Endothelial cell of umbilical vein (primary cell): ENCODE measurements around the gene ADCY7. TPM values are rescaled to one million over a fixed set of nuclear protein-coding genes. Genes with fewer than 3 reads are reported as not detected.

Experiments
- BruUV-seq: library from RNA; stranded (reverse); fragments of 400-500 nt; replicated peaks from 2 replicates; lab custom pipeline; 2021; lab: Mats Ljungman, UMichigan
- CTCF ChIA-PET: fragments of 300-600, 350-600 bp; sonication (Branson Sonifier 250); formaldehyde crosslinking; loops from one replicate; lab custom pipeline; 2021; ENCODE audit warnings: antibody characterized with exemption, inconsistent platforms; lab: Charles Lee
- POLR2A ChIA-PET: fragments of 300-600, 350-600 bp; sonication (Branson Sonifier 250); formaldehyde crosslinking; loops from one replicate; lab custom pipeline; 2021; ENCODE audit warnings: antibody characterized with exemption, inconsistent platforms; lab: Charles Lee
- DNase-seq: peaks from one replicate; pipeline ENCODE4 v3.0.0-alpha.2; 2011; ENCODE audit warnings: low read depth, low spot score
- FAIRE-seq: peaks from 2 replicates; lab custom pipeline; 2011; peaks lifted over from hg19 to GRCh38; lab: Jason Lieb, UNC
- H2AFZ ChIP-seq: 2 replicates; pipeline ENCODE4 v1.6.0; 2012; ENCODE audit warnings: low read depth, low read length, control low read depth, inconsistent platforms
- H3K27ac ChIP-seq: 2 replicates; pipeline ENCODE4 v1.5.1; 2011; ENCODE audit warnings: low read depth, mild to moderate bottlenecking, control low read depth, low read length, moderate library complexity; ENCODE audit not compliant: insufficient read depth
- H3K27me3 ChIP-seq, 2 experiments: 2 replicates each; pipeline versions ENCODE4 v1.6.0 to v1.6.1; 2011; ENCODE audit warnings: low read length in 2 of 2, mixed read lengths in 1 of 2; ENCODE audit not compliant: control insufficient read depth in 2 of 2, insufficient read depth in 2 of 2
- H3K36me3 ChIP-seq, 2 experiments: 2 replicates in 1 of 2; 3 replicates in 1 of 2; pipeline ENCODE4 v1.5.1; 2011; ENCODE audit warnings: low read length in 2 of 2, mild to moderate bottlenecking in 1 of 2, moderate library complexity in 1 of 2; ENCODE audit not compliant: control insufficient read depth in 2 of 2, insufficient read depth in 2 of 2; ENCODE audit errors: extremely low read depth in 1 of 2
- H3K4me1 ChIP-seq: 3 replicates; pipeline ENCODE4 v1.5.1; 2011; ENCODE audit warnings: mild to moderate bottlenecking, low read length; ENCODE audit not compliant: control insufficient read depth, insufficient read depth; ENCODE audit errors: extremely low read depth
- H3K4me2 ChIP-seq: 2 replicates; pipeline ENCODE4 v1.6.1; 2011; ENCODE audit warnings: low read length, control low read depth, mixed read lengths; ENCODE audit not compliant: insufficient read depth
- H3K4me3 ChIP-seq, 3 experiments: fragments of 200-600 bp in 1 of 3; sonication (generic), shearing (Covaris generic) in 1 of 3; replicated peaks in 1 of 3; 2 replicates each; pipeline ENCODE4 v1.5.1; 2011 to 2016; ENCODE audit warnings: control low read depth in 3 of 3, low read length in 3 of 3, mild to moderate bottlenecking in 2 of 3, inconsistent platforms in 1 of 3, low read depth in 1 of 3, moderate library complexity in 1 of 3; ENCODE audit not compliant: insufficient read depth in 1 of 3
- H3K79me2 ChIP-seq: 2 replicates; pipeline ENCODE4 v1.6.0; 2012; ENCODE audit warnings: low read length, inconsistent platforms; ENCODE audit not compliant: control insufficient read depth, insufficient read depth
- H3K9ac ChIP-seq: replicated peaks from 2 replicates; pipeline ENCODE3; 2011; ENCODE audit warnings: low read length, control low read depth; ENCODE audit not compliant: insufficient read depth; ENCODE audit errors: extremely low read depth
- H3K9me1 ChIP-seq: replicated peaks from 3 replicates; pipeline ENCODE4 v1.6.0; 2011; ENCODE audit warnings: mild to moderate bottlenecking, low read length; ENCODE audit not compliant: control insufficient read depth, insufficient read depth; ENCODE audit errors: extremely low read depth
- H3K9me3 ChIP-seq: replicated peaks from 2 replicates; pipeline ENCODE4 v1.5.1; 2012; ENCODE audit warnings: low read length, inconsistent platforms; ENCODE audit not compliant: control insufficient read depth, insufficient read depth
- H4K20me1 ChIP-seq: replicated peaks from 2 replicates; pipeline ENCODE3; 2011; ENCODE audit warnings: mild to moderate bottlenecking, low read length; ENCODE audit not compliant: control insufficient read depth, insufficient read depth; ENCODE audit errors: extremely low read depth
- EZH2 ChIP-seq: IDR thresholded peaks from 2 replicates; pipeline ENCODE4 v1.6.1; 2012; ENCODE audit warnings: borderline replicate concordance, low read depth, mild to moderate bottlenecking, moderate library complexity, low read length, inconsistent platforms; ENCODE audit not compliant: severe bottlenecking
- FOS ChIP-seq: IDR thresholded peaks from 2 replicates; pipeline ENCODE4 v1.6.1; 2011; ENCODE audit warnings: mild to moderate bottlenecking, low read length, moderate library complexity, borderline replicate concordance; ENCODE audit not compliant: insufficient read depth
- GATA2 ChIP-seq: IDR thresholded peaks from 2 replicates; pipeline ENCODE4 v1.7.0; 2011; ENCODE audit warnings: low read depth, mild to moderate bottlenecking, moderate library complexity, mixed read lengths, low read length; ENCODE audit not compliant: insufficient read length, insufficient read depth
- JUN ChIP-seq: IDR thresholded peaks from 2 replicates; pipeline ENCODE4 v1.6.1; 2011; ENCODE audit warnings: borderline replicate concordance, low read depth; ENCODE audit not compliant: insufficient read length, insufficient read depth
- MYC ChIP-seq: IDR thresholded peaks from one replicate; pipeline ENCODE4 v1.6.1; 2011; ENCODE audit warnings: mild to moderate bottlenecking, low read depth, low read length
- POLR2A ChIP-seq: IDR thresholded peaks from 2 replicates; pipeline ENCODE4 v1.6.1; 2012; ENCODE audit warnings: low read depth, mild to moderate bottlenecking, control low read depth, low read length
- POLR2AphosphoS5 ChIP-seq: IDR thresholded peaks from 2 replicates; pipeline ENCODE4 v1.6.1; 2012; ENCODE audit warnings: low read depth, mild to moderate bottlenecking, control low read depth, low read length, moderate library complexity; ENCODE audit not compliant: insufficient read depth
- dilution Hi-C: fragments of 300-500 bp; cut with MboI; formaldehyde crosslinking; loops from one replicate; pipeline ENCODE4 v1.15.0; 2019; ENCODE audit warnings: low sequenced_read_pairs; ENCODE audit not compliant: extremely low pct_ligation_motif_present
- intact Hi-C: fragments of 100-400 bp; cut with micrococcal nuclease; formaldehyde crosslinking; loops from one replicate; pipeline ENCODE4 v1.10.0; 2022
- polyA plus RNA-seq, 4 experiments: library from polyadenylated mRNA; depleted of rRNA in 3 of 4; stranded (reverse) in 3 of 4; unstranded in 1 of 4; fragments of >200 nt; gene quantifications; 2 replicates each; pipeline versions ENCODE4 v1.2.1 to v1.2.3, GENCODE V29; 2011 to 2012; ENCODE audit warnings: missing spikeins in 1 of 4
- total RNA-seq: library from RNA; stranded (reverse); gene quantifications from 2 replicates; pipeline ENCODE4 v1.2.3, GENCODE V29; 2021
- TF ChIP-seq, protein P1 (sequence below), 2 donors: IDR thresholded peaks; 1 replicate in 1 of 2; 2 replicates in 1 of 2; pipeline ENCODE4 v1.5.1; 2011; ENCODE audit warnings: low read length in 2 of 2, mild to moderate bottlenecking in 2 of 2, moderate library complexity in 2 of 2, control low read depth in 1 of 2, inconsistent platforms in 1 of 2, low read depth in 1 of 2; ENCODE audit not compliant: insufficient read depth in 1 of 2; ENCODE audit errors: extremely low read depth in 1 of 2
- TF ChIP-seq, protein P2 (sequence below): IDR thresholded peaks from 2 replicates; pipeline ENCODE4 v1.6.1; 2011; ENCODE audit not compliant: insufficient read depth, insufficient read length

ADCY7 gene
- total and polyA plus RNA-seq, 2 donors (not counting 3 experiments of a cell fraction or from before 2014, with no cell fraction given): 3.5 to 9.3 TPM

GRCh38 chr16:50247123-50247905 lies 19.0 kb upstream of the ADCY7 start:
- H3K4me1 ChIP-seq: peaks cover 9% of the 10 kb centered on the region
- H3K36me3 ChIP-seq: no peaks in the 10 kb centered on the region
- DNase-seq (no peak), FAIRE-seq (no peak)
- H3K9me1 ChIP-seq: no peaks in the 10 kb centered on the region
- no peaks in the 10 kb centered on the region for H4K20me1 ChIP-seq
- intact Hi-C loops (loop anchor here (2.0 kb wide), 1 partner anchor 65 kb away; no protein-coding TSS in a partner anchor), dilution Hi-C loops (no loop called here)
- H3K79me2 ChIP-seq: no peaks in the 10 kb centered on the region
- H3K4me2 ChIP-seq: no peak overlapping the region
- H3K27me3 ChIP-seq: peaks cover 0 to 2% of the 10 kb centered on the region in 2 experiments
- peak overlapping the region; percentile 91 for H2AFZ ChIP-seq
- BruUV-seq: no TSS peak
- H3K9ac ChIP-seq: no peak overlapping the region
- no peak overlapping the region for H3K4me3 ChIP-seq
- TF ChIP-seq, protein P1, sequence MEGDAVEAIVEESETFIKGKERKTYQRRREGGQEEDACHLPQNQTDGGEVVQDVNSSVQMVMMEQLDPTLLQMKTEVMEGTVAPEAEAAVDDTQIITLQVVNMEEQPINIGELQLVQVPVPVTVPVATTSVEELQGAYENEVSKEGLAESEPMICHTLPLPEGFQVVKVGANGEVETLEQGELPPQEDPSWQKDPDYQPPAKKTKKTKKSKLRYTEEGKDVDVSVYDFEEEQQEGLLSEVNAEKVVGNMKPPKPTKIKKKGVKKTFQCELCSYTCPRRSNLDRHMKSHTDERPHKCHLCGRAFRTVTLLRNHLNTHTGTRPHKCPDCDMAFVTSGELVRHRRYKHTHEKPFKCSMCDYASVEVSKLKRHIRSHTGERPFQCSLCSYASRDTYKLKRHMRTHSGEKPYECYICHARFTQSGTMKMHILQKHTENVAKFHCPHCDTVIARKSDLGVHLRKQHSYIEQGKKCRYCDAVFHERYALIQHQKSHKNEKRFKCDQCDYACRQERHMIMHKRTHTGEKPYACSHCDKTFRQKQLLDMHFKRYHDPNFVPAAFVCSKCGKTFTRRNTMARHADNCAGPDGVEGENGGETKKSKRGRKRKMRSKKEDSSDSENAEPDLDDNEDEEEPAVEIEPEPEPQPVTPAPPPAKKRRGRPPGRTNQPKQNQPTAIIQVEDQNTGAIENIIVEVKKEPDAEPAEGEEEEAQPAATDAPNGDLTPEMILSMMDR (IDR thresholded peaks at IDR 0.05; ENCODE audit: extremely low read depth in 1 of 2, insufficient read depth in 1 of 2, low read depth in 1 of 2, low read length in 2 of 2): no peak
- TF ChIP-seq POLR2AphosphoS5 (no peak), EZH2 (no peak), POLR2A (no peak), FOS (no peak), GATA2 (no peak), JUN (no peak), MYC (no peak)
- TF ChIP-seq, protein P2, sequence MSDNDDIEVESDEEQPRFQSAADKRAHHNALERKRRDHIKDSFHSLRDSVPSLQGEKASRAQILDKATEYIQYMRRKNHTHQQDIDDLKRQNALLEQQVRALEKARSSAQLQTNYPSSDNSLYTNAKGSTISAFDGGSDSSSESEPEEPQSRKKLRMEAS: no peak
- ChIA-PET POLR2A (no interaction called here), CTCF (interaction anchor here (1.0 to 1.8 kb wide), 2 partner anchors 108 to 109 kb away, joined by 4 read pairs; no protein-coding TSS in a partner anchor)
- H3K27ac ChIP-seq: no peak overlapping the region
- H3K9me3 ChIP-seq: no peaks in the 10 kb centered on the region
